BLaER1 treated with 17β-estradiol and CSF1 and Interleukin-3, amounts not matched to agents 10 nM and 100 nM (cell line): ENCODE measurements around the gene TIPARP.

Experiments used
- H3K27ac ChIP-seq, 11 experiments: shearing (Covaris generic); formaldehyde crosslinking; 2 replicates each; pipeline ENCODE4 v1.8.1; 2022
- H3K27me3 ChIP-seq, 11 experiments: shearing (Covaris generic); formaldehyde crosslinking; 2 replicates each; pipeline ENCODE4 v1.8.1; 2022
- H3K36me3 ChIP-seq, 11 experiments: shearing (Covaris generic); formaldehyde crosslinking; 2 replicates each; pipeline ENCODE4 v1.8.1; 2022
- H3K4me1 ChIP-seq, 10 experiments: shearing (Covaris generic); formaldehyde crosslinking; 2 replicates each; pipeline ENCODE4 v1.8.1; 2022
- H3K4me2 ChIP-seq, 11 experiments: shearing (Covaris generic); formaldehyde crosslinking; 2 replicates each; pipeline ENCODE4 v1.8.1; 2022
- H3K4me3 ChIP-seq, 10 experiments: shearing (Covaris generic); formaldehyde crosslinking; 2 replicates each; pipeline ENCODE4 v1.8.1; 2022
- H3K9ac ChIP-seq, 11 experiments: shearing (Covaris generic); formaldehyde crosslinking; 2 replicates each; pipeline ENCODE4 v1.8.1; 2022
- H3K9me3 ChIP-seq, 11 experiments: shearing (Covaris generic); formaldehyde crosslinking; replicated peaks in 1 of 11; 2 replicates each; pipeline ENCODE4 v1.8.1; 2022
- H4K20me1 ChIP-seq, 11 experiments: shearing (Covaris generic); formaldehyde crosslinking; 2 replicates each; pipeline ENCODE4 v1.8.1; 2022
- Cebpa-rat ChIP-seq, 11 experiments: shearing (Covaris generic); IDR thresholded peaks; 2 replicates each; pipeline ENCODE4 v1.8.1; 2022

The TIPARP gene

DNA sequence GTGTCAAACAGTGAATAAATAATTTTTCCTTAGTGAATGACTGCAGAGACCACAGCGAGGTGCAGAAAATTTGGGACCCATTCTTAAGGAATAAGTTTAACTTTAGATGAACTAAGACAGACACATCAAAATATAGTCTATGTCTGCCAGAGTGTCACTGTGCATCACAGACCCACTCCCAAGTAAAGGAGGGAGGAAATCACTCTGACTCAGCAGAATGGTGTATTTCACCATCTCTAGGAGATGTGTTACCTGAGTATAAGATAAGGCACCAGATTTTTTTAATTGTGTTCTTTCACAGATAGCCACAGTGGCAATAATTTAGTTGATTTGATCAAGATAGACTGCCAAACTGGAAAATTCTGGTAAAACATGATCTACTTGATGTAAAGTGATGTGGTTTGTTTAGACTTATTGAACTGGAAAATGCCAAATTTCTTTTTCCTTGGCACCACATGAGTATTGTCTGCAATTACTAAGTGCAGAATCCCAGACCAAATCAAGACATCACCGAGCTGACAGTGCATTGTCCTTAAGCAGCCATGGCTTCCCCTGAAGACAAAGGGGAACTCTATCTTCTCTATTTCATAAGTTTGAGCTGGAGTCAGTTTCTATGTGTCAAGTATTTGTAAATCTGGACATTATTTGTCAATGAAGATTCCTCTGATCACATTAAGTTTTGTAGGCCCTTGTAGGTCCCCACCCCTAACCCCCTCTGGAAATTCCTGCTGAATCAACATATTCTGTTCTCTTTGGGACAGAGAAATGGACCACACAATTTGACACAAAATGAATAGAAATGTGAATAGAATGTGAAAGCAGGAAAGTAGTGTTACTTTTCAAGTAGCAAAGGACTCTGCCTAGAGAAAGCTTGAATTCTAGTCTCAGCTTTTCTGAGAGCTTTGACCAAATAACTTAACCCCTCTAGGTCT, 47.6 kb downstream of the TIPARP start:
- Histone ChIP-seq H3K27ac (no peak overlapping the region), H4K20me1 (no peaks in the 10 kb centered on the region), H3K9me3 (no peaks in the 10 kb centered on the region), H3K9ac (no peak overlapping the region), H3K36me3 (no peaks in the 10 kb centered on the region), H3K4me1 (0 out of 20 replicates have a peak, but pooled peaks cover 0 to 5% (median 0%) of the 10 kb centered on the region in 10 experiments), H3K4me2 (no peak overlapping the region), H3K4me3 (no peak overlapping the region), H3K27me3 (no peaks in the 10 kb centered on the region)
- no peak for TF ChIP-seq Cebpa-rat (IDR thresholded peaks at IDR 0.05)

DNA sequence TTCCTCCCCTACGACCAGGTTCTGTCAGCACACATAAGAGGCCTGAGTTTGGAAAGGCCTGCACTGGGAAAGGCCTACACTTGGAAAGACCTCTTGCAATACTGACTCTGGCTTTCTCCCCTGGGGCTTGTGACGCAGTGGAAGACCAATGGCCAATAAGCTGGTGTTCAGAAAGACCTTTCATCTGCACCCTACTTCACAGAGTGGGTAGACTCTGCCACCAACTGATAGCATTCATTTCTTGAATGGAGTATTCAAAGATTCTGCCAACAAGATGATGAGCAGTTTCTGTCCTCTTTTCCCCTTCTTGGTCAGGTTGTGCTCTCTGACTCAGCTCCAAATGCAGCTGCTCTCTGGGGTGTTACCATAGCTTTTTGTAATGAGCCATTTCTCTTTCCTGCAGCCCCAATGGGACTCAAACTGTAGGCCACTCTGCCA, 48.8 kb downstream of the TIPARP start:
- Histone ChIP-seq H3K27me3 (no peaks in the 10 kb centered on the region), H3K9me3 (no peaks in the 10 kb centered on the region), H3K27ac (no peak overlapping the region), H4K20me1 (no peaks in the 10 kb centered on the region), H3K4me1 (0 out of 20 replicates have a peak, but pooled peaks cover 0 to 5% (median 0%) of the 10 kb centered on the region in 10 experiments), H3K36me3 (no peaks in the 10 kb centered on the region), H3K4me2 (no peak overlapping the region), H3K9ac (no peak overlapping the region), H3K4me3 (no peak overlapping the region)
- TF ChIP-seq Cebpa-rat (IDR thresholded peaks at IDR 0.05), result no peak

GRCh38 chr3:156725682-156726081, 51.3 kb downstream of the TIPARP start:
- Histone ChIP-seq H3K9ac (no peak overlapping the region), H3K4me2 (no peak overlapping the region), H3K27me3 (no peaks in the 10 kb centered on the region), H3K4me1 (0 out of 20 replicates have a peak, but pooled peaks cover 0 to 5% (median 0%) of the 10 kb centered on the region in 10 experiments), H3K36me3 (no peaks in the 10 kb centered on the region), H3K4me3 (no peak overlapping the region), H4K20me1 (no peaks in the 10 kb centered on the region), H3K27ac (no peak overlapping the region), H3K9me3 (no peaks in the 10 kb centered on the region)
- TF ChIP-seq Cebpa-rat (IDR thresholded peaks at IDR 0.05), result no peak

- no peaks in the 10 kb centered on the region for H3K9me3 ChIP-seq
- no peak overlapping the region for H3K4me3 ChIP-seq
- H3K9ac ChIP-seq, result no peak overlapping the region
- H3K27ac ChIP-seq, result no peak overlapping the region
- H3K4me1 ChIP-seq, result 0 out of 20 replicates have a peak, but pooled peaks cover 0 to 5% (median 0%) of the 10 kb centered on the region in 10 experiments
- no peak for TF ChIP-seq Cebpa-rat (IDR thresholded peaks at IDR 0.05)
- no peaks in the 10 kb centered on the region for H3K36me3 ChIP-seq
- no peaks in the 10 kb centered on the region for H4K20me1 ChIP-seq
- H3K27me3 ChIP-seq, result no peaks in the 10 kb centered on the region
- no peak overlapping the region for H3K4me2 ChIP-seq
These were observed 52.1 kb downstream of the TIPARP start for GRCh38 chr3:156726456-156726855.

GRCh38 chr3:156727519-156728205, 53.3 kb downstream of the TIPARP start:
- H3K4me1 ChIP-seq, result no peaks in the 10 kb centered on the region
- no peaks in the 10 kb centered on the region for H3K9me3 ChIP-seq
- H3K27me3 ChIP-seq, result no peaks in the 10 kb centered on the region
- H3K4me2 ChIP-seq, result no peak overlapping the region
- no peak for TF ChIP-seq Cebpa-rat (IDR thresholded peaks at IDR 0.05)
- no peaks in the 10 kb centered on the region for H4K20me1 ChIP-seq
- H3K36me3 ChIP-seq, result no peaks in the 10 kb centered on the region
- no peak overlapping the region for H3K9ac ChIP-seq
- no peak overlapping the region for H3K4me3 ChIP-seq
- no peak overlapping the region for H3K27ac ChIP-seq

DNA sequence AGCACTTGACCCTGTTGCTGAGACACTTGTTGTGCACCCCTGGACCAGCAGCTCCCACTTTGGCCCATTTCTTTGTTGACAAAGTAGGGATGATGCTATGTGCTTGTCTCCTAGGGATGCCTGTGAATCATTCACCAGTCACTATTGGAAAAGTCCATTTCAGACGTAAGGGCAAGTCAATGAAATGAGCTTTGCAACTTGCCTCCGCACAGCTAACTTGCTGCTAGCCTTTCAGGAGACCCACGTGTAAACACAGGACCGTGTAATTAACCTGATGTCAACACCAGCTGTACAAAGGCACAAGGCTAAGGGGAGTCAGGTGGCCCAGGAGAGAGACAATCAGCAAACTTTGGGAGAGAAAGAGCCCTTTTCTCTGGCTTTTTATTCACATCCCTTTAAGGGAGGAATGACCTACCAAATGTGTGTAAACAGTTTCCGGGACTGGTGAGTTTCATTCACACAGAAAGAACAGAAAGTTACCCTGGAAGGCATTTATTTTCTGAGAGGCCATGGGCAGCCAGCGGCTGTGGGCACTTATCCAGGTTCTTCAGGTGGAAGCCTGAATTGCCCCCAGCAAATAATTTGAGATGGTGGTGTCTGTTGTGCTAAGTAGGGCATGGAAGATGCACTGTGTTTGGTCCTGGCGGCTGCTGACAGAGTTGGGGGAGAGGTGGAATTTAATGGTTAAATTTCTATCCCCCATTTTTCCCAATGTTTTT, 54.0 kb downstream of the TIPARP start:
- Histone ChIP-seq H3K27ac (no peak overlapping the region), H4K20me1 (no peaks in the 10 kb centered on the region), H3K9ac (no peak overlapping the region), H3K36me3 (no peaks in the 10 kb centered on the region), H3K4me3 (no peak overlapping the region), H3K4me2 (no peak overlapping the region), H3K4me1 (no peaks in the 10 kb centered on the region), H3K27me3 (no peaks in the 10 kb centered on the region), H3K9me3 (no peaks in the 10 kb centered on the region)
- TF ChIP-seq Cebpa-rat (IDR thresholded peaks at IDR 0.05), result no peak

GRCh38 chr3:156729460-156730179, 55.2 kb downstream of the TIPARP start:
- H3K4me1 ChIP-seq, result no peaks in the 10 kb centered on the region
- H3K27ac ChIP-seq, result no peak overlapping the region

GRCh38 chr3:156731813-156732212, 57.4 kb downstream of the TIPARP start:
- Histone ChIP-seq H4K20me1 (no peaks in the 10 kb centered on the region), H3K9me3 (no peaks in the 10 kb centered on the region), H3K36me3 (no peaks in the 10 kb centered on the region), H3K27ac (no peak overlapping the region), H3K4me2 (no peak overlapping the region), H3K4me3 (no peak overlapping the region), H3K27me3 (no peaks in the 10 kb centered on the region), H3K9ac (no peak overlapping the region), H3K4me1 (no peaks in the 10 kb centered on the region)
- no peak for TF ChIP-seq Cebpa-rat (IDR thresholded peaks at IDR 0.05)

More at GRCh38 chr3:156729460-156730179, 55.2 kb downstream of the TIPARP start:
- no peak for TF ChIP-seq Cebpa-rat (IDR thresholded peaks at IDR 0.05)
- H3K36me3 ChIP-seq, result no peaks in the 10 kb centered on the region
- H3K9ac ChIP-seq, result no peak overlapping the region
- no peak overlapping the region for H3K4me2 ChIP-seq
- H4K20me1 ChIP-seq, result no peaks in the 10 kb centered on the region
- H3K4me3 ChIP-seq, result no peak overlapping the region
- H3K9me3 ChIP-seq, result no peaks in the 10 kb centered on the region
- H3K27me3 ChIP-seq, result no peaks in the 10 kb centered on the region
